ENCODE measurements around the gene SPAG4. TPM values are rescaled to one million over a fixed set of nuclear protein-coding genes. Genes with fewer than 3 reads are reported as not detected.
A peak's percentile ranks its signal among the peaks of the same experiment; 100 is the strongest.

Gene SPAG4
- polyA plus RNA-seq, 1 donor (not counting 4 experiments of a cell fraction or from before 2014, with no cell fraction given): 0.93 TPM

DNA sequence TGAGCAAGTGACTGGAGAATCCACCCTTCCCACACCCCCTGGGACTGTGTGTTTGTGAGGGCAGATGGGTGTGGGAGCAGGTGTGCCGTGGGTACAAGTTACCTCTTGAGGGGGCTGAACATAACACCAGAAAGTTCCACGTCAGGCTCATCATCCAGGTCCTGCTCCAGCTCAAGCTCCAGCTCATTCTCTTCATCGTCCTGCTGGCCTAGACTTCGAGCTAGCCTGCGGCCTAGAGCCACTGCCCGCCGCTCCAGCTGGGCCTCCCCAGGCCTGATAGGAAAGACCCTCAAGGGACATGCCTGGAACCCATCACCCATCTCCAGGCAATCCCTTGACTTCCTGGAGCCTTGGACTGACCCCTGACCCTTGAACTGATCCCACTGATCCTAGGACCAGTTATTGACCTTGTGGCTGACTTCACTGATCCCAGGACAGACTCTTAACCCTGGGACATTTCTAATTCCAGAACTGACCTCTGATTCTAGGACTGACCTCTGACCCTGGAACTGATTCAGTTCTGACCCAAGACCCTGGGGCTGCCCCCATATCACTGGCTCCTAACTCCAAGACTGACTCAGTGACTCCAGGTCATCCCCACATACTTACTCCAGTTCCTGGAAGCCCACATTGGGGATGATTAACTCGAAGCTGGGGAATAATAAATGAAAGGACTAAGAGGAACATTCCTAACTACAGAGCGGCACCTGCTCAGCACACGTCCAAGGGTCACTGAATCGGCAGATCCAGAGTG, 11.8 kb upstream of the SPAG4 start:
- H3K27ac ChIP-seq (ENCODE audit: control insufficient read depth, insufficient read depth, low read length): no peak overlapping the region
- DNase-seq (ENCODE audit: low read depth, low spot score): no peak
- no peak for FAIRE-seq
- dilution Hi-C loops (cut with MboI; ENCODE audit: extremely low pct_ligation_motif_present, low sequenced_read_pairs): no loop called here
- no peak overlapping the region for H3K4me2 ChIP-seq (ENCODE audit: control insufficient read depth, extremely low read depth, insufficient read depth, low read depth, low read length)
- no peak overlapping the region for H3K9ac ChIP-seq (ENCODE audit: control insufficient read depth, extremely low read depth, insufficient read depth, low read length)
- no peaks in the 10 kb centered on the region for H3K9me3 ChIP-seq (ENCODE audit: control insufficient read depth, low read depth, low read length)
- H2AFZ ChIP-seq (ENCODE audit: control insufficient read depth, low read length): no peak overlapping the region
- H3K79me2 ChIP-seq (ENCODE audit: control insufficient read depth, insufficient read depth, low read length): no peaks in the 10 kb centered on the region
- H4K20me1 ChIP-seq (ENCODE audit: control insufficient read depth, extremely low read depth, insufficient read depth, low read length): no peaks in the 10 kb centered on the region
- peaks cover 14% of the 10 kb centered on the region for H3K4me1 ChIP-seq (ENCODE audit: control insufficient read depth, extremely low read depth, insufficient read depth, low read length)
- no peak for TF ChIP-seq EZH2 (IDR thresholded peaks at IDR 0.05; ENCODE audit: low read length)
- TF ChIP-seq, protein P1, sequence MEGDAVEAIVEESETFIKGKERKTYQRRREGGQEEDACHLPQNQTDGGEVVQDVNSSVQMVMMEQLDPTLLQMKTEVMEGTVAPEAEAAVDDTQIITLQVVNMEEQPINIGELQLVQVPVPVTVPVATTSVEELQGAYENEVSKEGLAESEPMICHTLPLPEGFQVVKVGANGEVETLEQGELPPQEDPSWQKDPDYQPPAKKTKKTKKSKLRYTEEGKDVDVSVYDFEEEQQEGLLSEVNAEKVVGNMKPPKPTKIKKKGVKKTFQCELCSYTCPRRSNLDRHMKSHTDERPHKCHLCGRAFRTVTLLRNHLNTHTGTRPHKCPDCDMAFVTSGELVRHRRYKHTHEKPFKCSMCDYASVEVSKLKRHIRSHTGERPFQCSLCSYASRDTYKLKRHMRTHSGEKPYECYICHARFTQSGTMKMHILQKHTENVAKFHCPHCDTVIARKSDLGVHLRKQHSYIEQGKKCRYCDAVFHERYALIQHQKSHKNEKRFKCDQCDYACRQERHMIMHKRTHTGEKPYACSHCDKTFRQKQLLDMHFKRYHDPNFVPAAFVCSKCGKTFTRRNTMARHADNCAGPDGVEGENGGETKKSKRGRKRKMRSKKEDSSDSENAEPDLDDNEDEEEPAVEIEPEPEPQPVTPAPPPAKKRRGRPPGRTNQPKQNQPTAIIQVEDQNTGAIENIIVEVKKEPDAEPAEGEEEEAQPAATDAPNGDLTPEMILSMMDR (optimal IDR thresholded peaks at IDR 0.05 in 1 of 3, IDR thresholded peaks at IDR 0.05 in 1 of 3, conservative IDR thresholded peaks at IDR 0.05 in 1 of 3; ENCODE audit: extremely low read depth in 1 of 3, insufficient read depth in 2 of 3, low read length in 3 of 3): no peak
- no peak overlapping the region for H3K4me3 ChIP-seq (ENCODE audit: control insufficient read depth in 2 of 3, extremely low read depth in 1 of 3, insufficient read depth in 2 of 3, low read depth in 1 of 3, low read length in 3 of 3)
- peaks cover 30% of the 10 kb centered on the region for H3K27me3 ChIP-seq (ENCODE audit: control insufficient read depth, extremely low read depth, insufficient read depth, low read length)
- no peaks in the 10 kb centered on the region for H3K36me3 ChIP-seq (ENCODE audit: control insufficient read depth in 2 of 2, extremely low read depth in 1 of 2, insufficient read depth in 2 of 2, low read length in 2 of 2)
- no peaks in the 10 kb centered on the region for H3K9me1 ChIP-seq (ENCODE audit: control insufficient read depth, extremely low read depth, insufficient read depth, low read length)

DNA sequence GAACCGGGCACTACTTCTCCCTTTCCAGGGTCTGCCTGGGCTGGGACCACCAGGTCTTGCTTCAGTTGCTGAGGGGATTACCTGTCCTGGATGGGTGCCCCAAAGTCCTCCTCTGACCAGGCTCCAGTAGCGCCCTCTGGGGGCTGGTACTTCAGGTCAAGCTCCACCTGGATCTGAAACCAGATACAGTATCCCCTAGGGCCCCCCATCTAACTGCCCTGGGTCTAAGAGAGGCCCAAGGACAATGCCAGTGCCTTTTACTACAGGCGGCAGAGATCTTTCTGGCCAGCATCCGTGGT, 11.2 kb upstream of the SPAG4 start:
- H3K27me3 ChIP-seq (ENCODE audit: control insufficient read depth, extremely low read depth, insufficient read depth, low read length): peaks cover 27% of the 10 kb centered on the region
- FAIRE-seq: no peak
- H3K36me3 ChIP-seq (ENCODE audit: control insufficient read depth in 2 of 2, extremely low read depth in 1 of 2, insufficient read depth in 2 of 2, low read length in 2 of 2): no peaks in the 10 kb centered on the region
- no peaks in the 10 kb centered on the region for H3K9me3 ChIP-seq (ENCODE audit: control insufficient read depth, low read depth, low read length)
- no peak overlapping the region for H2AFZ ChIP-seq (ENCODE audit: control insufficient read depth, low read length)
- no peak overlapping the region for H3K4me3 ChIP-seq (ENCODE audit: control insufficient read depth in 2 of 3, extremely low read depth in 1 of 3, insufficient read depth in 2 of 3, low read depth in 1 of 3, low read length in 3 of 3)
- no peak overlapping the region for H3K27ac ChIP-seq (ENCODE audit: control insufficient read depth, insufficient read depth, low read length)
- TF ChIP-seq EZH2 (IDR thresholded peaks at IDR 0.05; ENCODE audit: low read length): no peak
- TF ChIP-seq, protein P1 (optimal IDR thresholded peaks at IDR 0.05 in 1 of 3, IDR thresholded peaks at IDR 0.05 in 1 of 3, conservative IDR thresholded peaks at IDR 0.05 in 1 of 3; ENCODE audit: extremely low read depth in 1 of 3, insufficient read depth in 2 of 3, low read length in 3 of 3): peak; percentile 41 to 60 (median 51)
- dilution Hi-C loops (cut with MboI; ENCODE audit: extremely low pct_ligation_motif_present, low sequenced_read_pairs): no loop called here
- H3K4me2 ChIP-seq (ENCODE audit: control insufficient read depth, extremely low read depth, insufficient read depth, low read depth, low read length): no peak overlapping the region
- no peaks in the 10 kb centered on the region for H4K20me1 ChIP-seq (ENCODE audit: control insufficient read depth, extremely low read depth, insufficient read depth, low read length)
- no peaks in the 10 kb centered on the region for H3K9me1 ChIP-seq (ENCODE audit: control insufficient read depth, extremely low read depth, insufficient read depth, low read length)
- no peak for DNase-seq (ENCODE audit: low read depth, low spot score)
- H3K4me1 ChIP-seq (ENCODE audit: control insufficient read depth, extremely low read depth, insufficient read depth, low read length): peaks cover 14% of the 10 kb centered on the region
- no peak overlapping the region for H3K9ac ChIP-seq (ENCODE audit: control insufficient read depth, extremely low read depth, insufficient read depth, low read length)
- H3K79me2 ChIP-seq (ENCODE audit: control insufficient read depth, insufficient read depth, low read length): no peaks in the 10 kb centered on the region
